ENCODE data around the gene ABLIM1. TPM values are rescaled to one million over a fixed set of nuclear protein-coding genes. Genes with fewer than 3 reads are reported as not detected.

ABLIM1 gene
- total RNA-seq, 1 donor from 2014 or later, result 159 TPM

GRCh38 chr10:114543456-114543855 is 114.6 kb downstream of the ABLIM1 start:
- no peak for DNase-seq

GRCh38 chr10:114542373-114542772 is 115.7 kb downstream of the ABLIM1 start:
- DNase-seq, result no peak

GRCh38 chr10:114541797-114542160 is 116.3 kb downstream of the ABLIM1 start:
- no peak for DNase-seq

GRCh38 chr10:114541081-114541796 is 116.8 kb downstream of the ABLIM1 start:
- no peak for DNase-seq

GRCh38 chr10:114540236-114540635 is 117.8 kb downstream of the ABLIM1 start:
- DNase-seq, result no peak

- no peak for DNase-seq
These were observed 118.5 kb downstream of the ABLIM1 start for GRCh38 chr10:114539623-114540022.

- no peak for DNase-seq
These were observed 119.7 kb downstream of the ABLIM1 start for GRCh38 chr10:114538181-114538906.

GRCh38 chr10:114537736-114538135 is 120.3 kb downstream of the ABLIM1 start:
- no peak for DNase-seq

GRCh38 chr10:114534571-114534981 is 123.5 kb downstream of the ABLIM1 start:
- DNase-seq, result peak; percentile 44

- DNase-seq, result no peak
These were observed 125.8 kb downstream of the ABLIM1 start for GRCh38 chr10:114532226-114532625.

- peak; percentile 92 for DNase-seq
These were observed 131.4 kb downstream of the ABLIM1 start for GRCh38 chr10:114526504-114527238.

GRCh38 chr10:114526126-114526503 is 132.0 kb downstream of the ABLIM1 start:
- peak; percentile 19 for DNase-seq

- peak; percentile 74 for DNase-seq
These were observed 132.6 kb downstream of the ABLIM1 start for GRCh38 chr10:114525368-114525949.

GRCh38 chr10:114523876-114524275 is 134.2 kb downstream of the ABLIM1 start:
- DNase-seq, result no peak

GRCh38 chr10:114521255-114521654 is 136.8 kb downstream of the ABLIM1 start:
- no peak for DNase-seq

- peak; percentile 62 for DNase-seq
These were observed 137.6 kb downstream of the ABLIM1 start for GRCh38 chr10:114520453-114520852.

GRCh38 chr10:114519756-114520293 is 138.2 kb downstream of the ABLIM1 start:
- DNase-seq, result no peak

- no peak for DNase-seq
These were observed 138.8 kb downstream of the ABLIM1 start for GRCh38 chr10:114519306-114519669.

- no peak for DNase-seq
These were observed 139.4 kb downstream of the ABLIM1 start for GRCh38 chr10:114518401-114519305.

GRCh38 chr10:114517368-114518250 is 140.5 kb downstream of the ABLIM1 start:
- no peak for DNase-seq

GRCh38 chr10:114516356-114516755 is 141.7 kb downstream of the ABLIM1 start:
- no peak for DNase-seq
